Umbilical cord (tissue), 2 donors: ENCODE data around the gene ZNHIT1. TPM values are rescaled to one million over a fixed set of nuclear protein-coding genes. Genes with fewer than 3 reads are reported as not detected.
A peak's percentile ranks its signal among the peaks of the same experiment; 100 is the strongest.

Source experiments
- DNase-seq: peaks from one replicate; pipeline ENCODE4 v3.0.0-alpha.2; 2015; ENCODE audit warnings: low spot score
- total RNA-seq: library from RNA; depleted of rRNA; stranded (reverse); fragments of >200 nt; gene quantifications from one replicate; pipeline ENCODE4 v1.2.3, GENCODE V29; 2014; ENCODE audit warnings: low replicate concordance; ENCODE audit not compliant: insufficient read depth

ZNHIT1 gene
- total RNA-seq, 1 donor from 2014 or later = 56.3 TPM

- peak; percentile 29 for DNase-seq
These were observed 1.0 kb upstream of the ZNHIT1 start for GRCh38 chr7:101216860-101217387.

GRCh38 chr7:101218236-101219125 lies 516 bp downstream of the ZNHIT1 start:
- DNase-seq = no peak

- no peak for DNase-seq
These were observed 2.3 kb downstream of the ZNHIT1 start for GRCh38 chr7:101220295-101220694.

GRCh38 chr7:101222275-101222830 lies 4.4 kb downstream of the ZNHIT1 start:
- DNase-seq = no peak

GRCh38 chr7:101223528-101223927 lies 5.6 kb downstream of the ZNHIT1 start:
- no peak for DNase-seq

GRCh38 chr7:101225650-101226049 lies 7.7 kb downstream of the ZNHIT1 start:
- DNase-seq = no peak

GRCh38 chr7:101226721-101227120 lies 8.8 kb downstream of the ZNHIT1 start:
- peak; percentile 89 for DNase-seq

- no peak for DNase-seq
These were observed 13.7 kb downstream of the ZNHIT1 start for GRCh38 chr7:101231644-101232043.

GRCh38 chr7:101232141-101232850 lies 14.3 kb downstream of the ZNHIT1 start:
- peak; percentile 26 for DNase-seq

GRCh38 chr7:101233907-101234547 lies 16.1 kb downstream of the ZNHIT1 start:
- DNase-seq = no peak

- DNase-seq = no peak
These were observed 16.7 kb downstream of the ZNHIT1 start for GRCh38 chr7:101234636-101235035.

- no peak for DNase-seq
These were observed 17.1 kb downstream of the ZNHIT1 start for GRCh38 chr7:101235050-101235449.

- no peak for DNase-seq
These were observed 17.6 kb downstream of the ZNHIT1 start for GRCh38 chr7:101235522-101235921.

GRCh38 chr7:101236292-101236835 lies 18.4 kb downstream of the ZNHIT1 start:
- DNase-seq = no peak

- peak; percentile 66 for DNase-seq
These were observed 19.5 kb downstream of the ZNHIT1 start, which contains the start of gene CLDN15 for GRCh38 chr7:101237206-101238067. Gene CLDN15 (minus strand): TSS chr7:101237802. CDS start chr7:101237581, 221 bp downstream.

- no peak for DNase-seq
These were observed 20.5 kb downstream of the ZNHIT1 start for GRCh38 chr7:101238226-101239182.

- DNase-seq = peak; percentile 30
These were observed 21.4 kb downstream of the ZNHIT1 start for GRCh38 chr7:101239191-101239950.

- no peak for DNase-seq
These were observed 21.9 kb downstream of the ZNHIT1 start for GRCh38 chr7:101239951-101240220.
